ENCODE data around the gene TIMMDC1.

The TIMMDC1 gene

GRCh38 chr3:119500901-119501300 is 2.6 kb downstream of the TIMMDC1 start:
- no peak overlapping the region for H2BK120ac ChIP-seq (ENCODE audit: low read depth, low read length)
- no peaks in the 10 kb centered on the region for H3K4me1 ChIP-seq (ENCODE audit: control insufficient read depth, low read depth, low read length)
- H3K36me3 ChIP-seq (ENCODE audit: control insufficient read depth, insufficient read depth, low read length), result no peaks in the 10 kb centered on the region
- no CpG with 5 or more reads among the region's 2 CpGs for WGBS (ENCODE audit: extremely low coverage, insufficient coverage, low lambda C conversion rate)
- no peak overlapping the region for H3K4me2 ChIP-seq (ENCODE audit: low read length)
- H2BK5ac ChIP-seq (ENCODE audit: low read length), result no peak overlapping the region
- peak overlapping the region; percentile 17 for H3K56ac ChIP-seq (ENCODE audit: low read length)
- DNase-seq, result no peak
- peak overlapping the region; percentile 26 for H3K9ac ChIP-seq (ENCODE audit: low read length)
- H3K79me1 ChIP-seq (ENCODE audit: low read length), result peaks cover 3% of the 10 kb centered on the region
- no peak overlapping the region for H2AK5ac ChIP-seq (ENCODE audit: low read length)
- H4K8ac ChIP-seq (ENCODE audit: low read depth, low read length), result no peak overlapping the region
- H3K27ac ChIP-seq (ENCODE audit: low read depth, low read length), result no peak overlapping the region
- no peak overlapping the region for H3K4me3 ChIP-seq (ENCODE audit: low read length)
- no peak overlapping the region for H3K18ac ChIP-seq (ENCODE audit: low read length)
- no peak overlapping the region for H4K5ac ChIP-seq (ENCODE audit: low read length)
- no peak overlapping the region for H3K4ac ChIP-seq (ENCODE audit: low read depth, low read length)
- H3K23ac ChIP-seq (ENCODE audit: low read length), result no peak overlapping the region
- no peak overlapping the region for H2BK15ac ChIP-seq (replicated peaks; ENCODE audit: low read depth)
- H3K79me2 ChIP-seq (ENCODE audit: control insufficient read depth, insufficient read depth, low read length), result peaks cover 10% of the 10 kb centered on the region
- H3K27me3 ChIP-seq (ENCODE audit: insufficient read depth, low read length, poor library complexity), result no peaks in the 10 kb centered on the region

- no CpG with 5 or more reads among the region's 4 CpGs for WGBS (ENCODE audit: extremely low coverage, insufficient coverage, low lambda C conversion rate)
- Histone ChIP-seq H3K23ac (ENCODE audit: low read length) (no peak overlapping the region), H3K4me1 (ENCODE audit: control insufficient read depth, low read depth, low read length) (no peaks in the 10 kb centered on the region), H3K79me1 (ENCODE audit: low read length) (peaks cover 3% of the 10 kb centered on the region), H3K4me3 (ENCODE audit: low read length) (no peak overlapping the region), H3K18ac (ENCODE audit: low read length) (no peak overlapping the region), H2BK120ac (ENCODE audit: low read depth, low read length) (no peak overlapping the region), H2BK5ac (ENCODE audit: low read length) (no peak overlapping the region), H3K79me2 (ENCODE audit: control insufficient read depth, insufficient read depth, low read length) (no peaks in the 10 kb centered on the region), H3K36me3 (ENCODE audit: control insufficient read depth, insufficient read depth, low read length) (no peaks in the 10 kb centered on the region), H2AK5ac (ENCODE audit: low read length) (no peak overlapping the region), H3K4me2 (ENCODE audit: low read length) (no peak overlapping the region), H2BK15ac (replicated peaks; ENCODE audit: low read depth) (no peak overlapping the region), H3K4ac (ENCODE audit: low read depth, low read length) (no peak overlapping the region), H3K9ac (ENCODE audit: low read length) (no peak overlapping the region), H3K27me3 (ENCODE audit: insufficient read depth, low read length, poor library complexity) (no peaks in the 10 kb centered on the region), H3K56ac (ENCODE audit: low read length) (no peak overlapping the region), H3K27ac (ENCODE audit: low read depth, low read length) (no peak overlapping the region), H4K5ac (ENCODE audit: low read length) (no peak overlapping the region), H4K8ac (ENCODE audit: low read depth, low read length) (no peak overlapping the region)
- no peak for DNase-seq
Observed at GRCh38 chr3:119506631-119507030, 8.3 kb downstream of the TIMMDC1 start.

GRCh38 chr3:119507404-119507803 is 9.1 kb downstream of the TIMMDC1 start:
- Histone ChIP-seq H3K9ac (ENCODE audit: low read length) (no peak overlapping the region), H3K79me1 (ENCODE audit: low read length) (peaks cover 3% of the 10 kb centered on the region), H2AK5ac (ENCODE audit: low read length) (no peak overlapping the region), H3K27ac (ENCODE audit: low read depth, low read length) (no peak overlapping the region), H2BK15ac (replicated peaks; ENCODE audit: low read depth) (no peak overlapping the region), H3K4me1 (ENCODE audit: control insufficient read depth, low read depth, low read length) (no peaks in the 10 kb centered on the region), H3K79me2 (ENCODE audit: control insufficient read depth, insufficient read depth, low read length) (no peaks in the 10 kb centered on the region), H2BK5ac (ENCODE audit: low read length) (no peak overlapping the region), H3K4me2 (ENCODE audit: low read length) (no peak overlapping the region), H2BK120ac (ENCODE audit: low read depth, low read length) (no peak overlapping the region), H3K36me3 (ENCODE audit: control insufficient read depth, insufficient read depth, low read length) (no peaks in the 10 kb centered on the region), H4K8ac (ENCODE audit: low read depth, low read length) (no peak overlapping the region), H3K4me3 (ENCODE audit: low read length) (no peak overlapping the region), H3K18ac (ENCODE audit: low read length) (no peak overlapping the region), H3K27me3 (ENCODE audit: insufficient read depth, low read length, poor library complexity) (no peaks in the 10 kb centered on the region), H3K56ac (ENCODE audit: low read length) (no peak overlapping the region), H4K5ac (ENCODE audit: low read length) (no peak overlapping the region), H3K4ac (ENCODE audit: low read depth, low read length) (no peak overlapping the region), H3K23ac (ENCODE audit: low read length) (no peak overlapping the region)
- DNase-seq, result no peak
- no CpG with 5 or more reads among the region's 2 CpGs for WGBS (ENCODE audit: extremely low coverage, insufficient coverage, low lambda C conversion rate)

GRCh38 chr3:119508172-119508845 is 10.0 kb downstream of the TIMMDC1 start:
- H3K4me2 ChIP-seq (ENCODE audit: low read length), result no peak overlapping the region
- no peak for DNase-seq
- H2AK5ac ChIP-seq (ENCODE audit: low read length), result no peak overlapping the region
- no peaks in the 10 kb centered on the region for H3K4me1 ChIP-seq (ENCODE audit: control insufficient read depth, low read depth, low read length)
- no peaks in the 10 kb centered on the region for H3K27me3 ChIP-seq (ENCODE audit: insufficient read depth, low read length, poor library complexity)
- no peak overlapping the region for H3K27ac ChIP-seq (ENCODE audit: low read depth, low read length)
- peaks cover 3% of the 10 kb centered on the region for H3K79me1 ChIP-seq (ENCODE audit: low read length)
- H4K5ac ChIP-seq (ENCODE audit: low read length), result no peak overlapping the region
- H2BK120ac ChIP-seq (ENCODE audit: low read depth, low read length), result no peak overlapping the region
- H3K9ac ChIP-seq (ENCODE audit: low read length), result no peak overlapping the region
- H3K79me2 ChIP-seq (ENCODE audit: control insufficient read depth, insufficient read depth, low read length), result no peaks in the 10 kb centered on the region
- H3K56ac ChIP-seq (ENCODE audit: low read length), result no peak overlapping the region
- no peak overlapping the region for H2BK15ac ChIP-seq (replicated peaks; ENCODE audit: low read depth)
- H2BK5ac ChIP-seq (ENCODE audit: low read length), result no peak overlapping the region
- no CpG with 5 or more reads among the region's 1 CpG for WGBS (ENCODE audit: extremely low coverage, insufficient coverage, low lambda C conversion rate)
- no peaks in the 10 kb centered on the region for H3K36me3 ChIP-seq (ENCODE audit: control insufficient read depth, insufficient read depth, low read length)
- H3K18ac ChIP-seq (ENCODE audit: low read length), result no peak overlapping the region
- H3K23ac ChIP-seq (ENCODE audit: low read length), result no peak overlapping the region
- H4K8ac ChIP-seq (ENCODE audit: low read depth, low read length), result no peak overlapping the region
- no peak overlapping the region for H3K4me3 ChIP-seq (ENCODE audit: low read length)
- H3K4ac ChIP-seq (ENCODE audit: low read depth, low read length), result no peak overlapping the region

- Histone ChIP-seq H2AK5ac (ENCODE audit: low read length) (no peak overlapping the region), H3K36me3 (ENCODE audit: control insufficient read depth, insufficient read depth, low read length) (no peaks in the 10 kb centered on the region), H3K27me3 (ENCODE audit: insufficient read depth, low read length, poor library complexity) (no peaks in the 10 kb centered on the region), H3K56ac (ENCODE audit: low read length) (no peak overlapping the region), H3K79me2 (ENCODE audit: control insufficient read depth, insufficient read depth, low read length) (no peaks in the 10 kb centered on the region), H3K23ac (ENCODE audit: low read length) (no peak overlapping the region), H2BK15ac (replicated peaks; ENCODE audit: low read depth) (no peak overlapping the region), H2BK120ac (ENCODE audit: low read depth, low read length) (no peak overlapping the region), H3K9ac (ENCODE audit: low read length) (no peak overlapping the region), H3K18ac (ENCODE audit: low read length) (no peak overlapping the region), H3K4me3 (ENCODE audit: low read length) (no peak overlapping the region), H3K4me1 (ENCODE audit: control insufficient read depth, low read depth, low read length) (no peaks in the 10 kb centered on the region), H3K27ac (ENCODE audit: low read depth, low read length) (no peak overlapping the region), H4K5ac (ENCODE audit: low read length) (no peak overlapping the region), H4K8ac (ENCODE audit: low read depth, low read length) (no peak overlapping the region), H3K4ac (ENCODE audit: low read depth, low read length) (no peak overlapping the region), H3K4me2 (ENCODE audit: low read length) (no peak overlapping the region), H2BK5ac (ENCODE audit: low read length) (no peak overlapping the region), H3K79me1 (ENCODE audit: low read length) (no peaks in the 10 kb centered on the region)
- no peak for DNase-seq
Observed at GRCh38 chr3:119510690-119511089, 12.3 kb downstream of the TIMMDC1 start.

GRCh38 chr3:119514637-119515036 is 16.3 kb downstream of the TIMMDC1 start:
- Histone ChIP-seq H2AK5ac (ENCODE audit: low read length) (no peak overlapping the region), H3K27ac (ENCODE audit: low read depth, low read length) (no peak overlapping the region), H3K4me3 (ENCODE audit: low read length) (no peak overlapping the region), H3K27me3 (ENCODE audit: insufficient read depth, low read length, poor library complexity) (no peaks in the 10 kb centered on the region), H3K79me1 (ENCODE audit: low read length) (no peaks in the 10 kb centered on the region), H3K9ac (ENCODE audit: low read length) (no peak overlapping the region), H4K5ac (ENCODE audit: low read length) (no peak overlapping the region), H3K4me1 (ENCODE audit: control insufficient read depth, low read depth, low read length) (no peaks in the 10 kb centered on the region), H3K79me2 (ENCODE audit: control insufficient read depth, insufficient read depth, low read length) (no peaks in the 10 kb centered on the region), H3K18ac (ENCODE audit: low read length) (no peak overlapping the region), H3K4ac (ENCODE audit: low read depth, low read length) (no peak overlapping the region), H2BK15ac (replicated peaks; ENCODE audit: low read depth) (no peak overlapping the region), H2BK5ac (ENCODE audit: low read length) (no peak overlapping the region), H3K36me3 (ENCODE audit: control insufficient read depth, insufficient read depth, low read length) (peaks cover 4% of the 10 kb centered on the region), H3K23ac (ENCODE audit: low read length) (no peak overlapping the region), H2BK120ac (ENCODE audit: low read depth, low read length) (no peak overlapping the region), H3K4me2 (ENCODE audit: low read length) (no peak overlapping the region), H3K56ac (ENCODE audit: low read length) (no peak overlapping the region), H4K8ac (ENCODE audit: low read depth, low read length) (no peak overlapping the region)
- no CpG with 5 or more reads among the region's 2 CpGs for WGBS (ENCODE audit: extremely low coverage, insufficient coverage, low lambda C conversion rate)
- DNase-seq, result no peak
